NT2/D1 (cell line): ENCODE results near the gene SCAPER.
"Not testable (repeated sequence)": the region's sequence is repeated elsewhere in the genome, so short reads cannot be mapped to it uniquely, and the experiment has no call there.

Experiments used
- SUZ12 ChIP-seq: IDR thresholded peaks from 2 replicates; pipeline ENCODE4 v1.6.1; 2011; ENCODE audit not compliant: insufficient read length, insufficient read depth; ENCODE audit errors: extremely low read depth
- YY1 ChIP-seq: IDR thresholded peaks from 2 replicates; pipeline ENCODE4 v1.6.1; 2011; ENCODE audit not compliant: insufficient read length, insufficient read depth
- ZNF274 ChIP-seq: IDR thresholded peaks from 2 replicates; pipeline ENCODE4 v1.6.1; 2011; ENCODE audit warnings: mild to moderate bottlenecking, low read depth, low read length

DNA sequence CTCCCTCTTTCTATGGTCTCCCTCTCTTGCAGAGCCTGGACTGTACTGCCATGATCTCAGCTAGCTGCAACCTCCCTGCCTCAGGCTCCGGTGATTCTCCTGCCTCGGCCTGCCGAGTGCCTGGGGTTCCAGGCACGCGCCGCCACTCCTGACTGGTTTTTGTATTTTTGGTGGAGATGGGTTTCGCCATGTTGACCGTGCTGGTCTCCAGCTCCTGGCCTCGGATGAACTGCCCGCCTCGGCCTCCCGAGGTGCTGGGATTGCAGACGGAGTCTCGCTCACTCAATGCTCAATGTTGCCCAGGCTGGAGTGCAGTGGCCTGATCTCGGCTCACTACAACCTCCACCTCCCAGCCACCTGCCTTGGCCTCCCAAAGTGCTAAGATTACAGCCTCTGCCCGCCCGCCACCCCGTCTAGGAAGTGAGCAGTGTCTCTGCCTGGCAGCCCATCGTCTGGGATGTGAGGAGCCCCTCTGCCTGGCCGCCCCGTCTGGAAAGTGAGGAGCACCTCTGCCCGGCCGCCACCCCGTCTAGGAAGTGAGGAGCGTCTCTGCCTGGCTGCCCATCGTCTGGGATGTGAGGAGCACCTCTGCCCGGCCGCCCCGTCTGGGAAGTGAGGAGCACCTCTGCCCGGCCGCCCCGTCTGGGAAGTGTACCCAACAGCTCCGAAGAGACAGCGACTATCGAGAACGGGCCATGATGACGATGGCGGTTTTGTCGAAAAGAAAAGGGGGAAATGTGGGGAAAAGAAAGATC is 5.8 kb downstream of the SCAPER start:
- not testable (repeated sequence) for TF ChIP-seq SUZ12, ZNF274, YY1
